GM12878 (cell line): ENCODE data around the gene NKD1.

Experiments
- CREB1 ChIP-seq: IDR thresholded peaks from 2 replicates; pipeline ENCODE4 v1.6.1; 2012; ENCODE audit warnings: low read depth, mild to moderate bottlenecking, inconsistent platforms
- FOXM1 ChIP-seq: IDR thresholded peaks from 2 replicates; pipeline ENCODE4 v1.6.1; 2012; ENCODE audit warnings: low read depth, mild to moderate bottlenecking, inconsistent platforms, low read length, moderate library complexity
- HCFC1 ChIP-seq: fragments of 150-350 bp; IDR thresholded peaks from 2 replicates; pipeline ENCODE4 v1.6.1; 2014; ENCODE audit warnings: low read length
- PAX5 ChIP-seq: IDR thresholded peaks from 2 replicates; pipeline ENCODE4 v1.6.1; 2011; ENCODE audit warnings: low read depth, low read length, borderline replicate concordance
- POLR2A ChIP-seq: IDR thresholded peaks from 2 replicates; pipeline ENCODE4 v1.6.1; 2011; ENCODE audit warnings: low read depth, mild to moderate bottlenecking, low read length
- TF ChIP-seq, protein P1 (sequence below): fragments of 450-650 bp; IDR thresholded peaks from 2 replicates; pipeline ENCODE4 v1.6.1; 2017; ENCODE audit warnings: mild to moderate bottlenecking, moderate library complexity

DNA sequence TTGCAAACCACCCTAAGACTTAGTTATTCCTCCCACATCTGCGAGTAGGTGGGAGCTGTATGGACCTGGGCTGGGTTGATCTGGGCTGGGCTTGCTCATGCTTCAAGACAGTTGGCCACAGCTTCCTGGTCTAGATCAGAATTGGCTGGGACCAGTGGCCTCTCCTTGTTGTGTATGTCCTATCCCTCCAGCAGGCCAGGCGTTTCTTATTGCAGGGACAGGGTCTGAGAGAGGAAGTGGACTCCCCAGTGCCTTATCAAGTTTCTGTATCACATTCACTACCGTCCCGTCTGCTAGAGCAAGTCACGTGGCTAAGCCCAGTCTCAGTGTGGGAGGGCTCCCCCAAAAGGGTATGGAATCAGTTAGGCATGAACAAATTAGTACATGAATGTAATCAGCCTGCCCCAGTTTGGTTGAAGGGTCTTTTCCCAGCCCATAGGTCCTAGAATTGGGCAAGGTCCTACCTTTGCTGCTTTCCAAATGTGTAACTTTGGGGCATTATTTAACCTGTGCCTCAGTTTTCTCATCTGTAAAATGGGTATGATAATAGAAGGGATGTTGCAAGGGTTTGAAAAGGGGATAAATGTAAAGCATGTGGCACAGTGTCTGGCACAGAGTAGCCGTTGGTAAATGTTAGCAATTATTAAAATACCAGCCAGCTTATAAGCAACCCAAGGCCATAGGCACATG, 36.0 kb downstream of the NKD1 start:
- TF ChIP-seq FOXM1 (no peak), PAX5 (no peak), HCFC1 (no peak), CREB1 (no peak), POLR2A (no peak)
- TF ChIP-seq, protein P1, sequence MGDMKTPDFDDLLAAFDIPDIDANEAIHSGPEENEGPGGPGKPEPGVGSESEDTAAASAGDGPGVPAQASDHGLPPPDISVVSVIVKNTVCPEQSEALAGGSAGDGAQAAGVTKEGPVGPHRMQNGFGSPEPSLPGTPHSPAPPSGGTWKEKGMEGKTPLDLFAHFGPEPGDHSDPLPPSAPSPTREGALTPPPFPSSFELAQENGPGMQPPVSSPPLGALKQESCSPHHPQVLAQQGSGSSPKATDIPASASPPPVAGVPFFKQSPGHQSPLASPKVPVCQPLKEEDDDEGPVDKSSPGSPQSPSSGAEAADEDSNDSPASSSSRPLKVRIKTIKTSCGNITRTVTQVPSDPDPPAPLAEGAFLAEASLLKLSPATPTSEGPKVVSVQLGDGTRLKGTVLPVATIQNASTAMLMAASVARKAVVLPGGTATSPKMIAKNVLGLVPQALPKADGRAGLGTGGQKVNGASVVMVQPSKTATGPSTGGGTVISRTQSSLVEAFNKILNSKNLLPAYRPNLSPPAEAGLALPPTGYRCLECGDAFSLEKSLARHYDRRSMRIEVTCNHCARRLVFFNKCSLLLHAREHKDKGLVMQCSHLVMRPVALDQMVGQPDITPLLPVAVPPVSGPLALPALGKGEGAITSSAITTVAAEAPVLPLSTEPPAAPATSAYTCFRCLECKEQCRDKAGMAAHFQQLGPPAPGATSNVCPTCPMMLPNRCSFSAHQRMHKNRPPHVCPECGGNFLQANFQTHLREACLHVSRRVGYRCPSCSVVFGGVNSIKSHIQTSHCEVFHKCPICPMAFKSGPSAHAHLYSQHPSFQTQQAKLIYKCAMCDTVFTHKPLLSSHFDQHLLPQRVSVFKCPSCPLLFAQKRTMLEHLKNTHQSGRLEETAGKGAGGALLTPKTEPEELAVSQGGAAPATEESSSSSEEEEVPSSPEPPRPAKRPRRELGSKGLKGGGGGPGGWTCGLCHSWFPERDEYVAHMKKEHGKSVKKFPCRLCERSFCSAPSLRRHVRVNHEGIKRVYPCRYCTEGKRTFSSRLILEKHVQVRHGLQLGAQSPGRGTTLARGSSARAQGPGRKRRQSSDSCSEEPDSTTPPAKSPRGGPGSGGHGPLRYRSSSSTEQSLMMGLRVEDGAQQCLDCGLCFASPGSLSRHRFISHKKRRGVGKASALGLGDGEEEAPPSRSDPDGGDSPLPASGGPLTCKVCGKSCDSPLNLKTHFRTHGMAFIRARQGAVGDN, result no peak
